ENCODE results near the gene ZBTB24.
"Not testable (repeated sequence)": the region's sequence is repeated elsewhere in the genome, so short reads cannot be mapped to it uniquely, and the experiment has no call there.

The ZBTB24 gene

DNA sequence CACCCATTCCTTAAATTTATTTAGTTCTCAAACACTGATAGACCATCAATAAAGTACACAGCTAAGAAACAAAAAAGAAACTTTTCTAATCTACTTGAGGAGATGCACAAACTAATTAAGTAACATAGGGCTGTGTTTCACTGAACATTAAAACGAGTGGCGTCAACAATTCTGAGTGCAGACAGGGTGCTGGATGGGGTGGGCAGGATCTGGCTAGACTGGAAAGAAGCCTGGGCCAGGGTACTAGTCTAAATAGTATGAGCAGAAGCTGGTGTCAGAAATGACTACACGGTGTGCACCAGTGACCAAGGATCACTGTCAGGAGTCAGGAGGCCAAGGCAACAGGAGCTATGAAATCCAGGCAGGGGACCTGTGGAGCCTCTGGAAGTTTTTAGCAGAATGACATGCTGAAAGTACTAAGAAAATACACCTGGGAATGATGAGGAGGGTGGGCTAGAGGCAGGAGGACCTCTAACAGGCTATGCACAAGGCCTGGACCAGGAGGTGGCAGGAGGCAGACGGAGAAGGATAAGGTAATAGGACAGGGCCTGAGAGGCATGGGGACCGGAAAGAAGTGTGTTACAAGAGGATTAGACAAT is 13.3 kb downstream of the ZBTB24 start:
- no peak for DNase-seq

DNA sequence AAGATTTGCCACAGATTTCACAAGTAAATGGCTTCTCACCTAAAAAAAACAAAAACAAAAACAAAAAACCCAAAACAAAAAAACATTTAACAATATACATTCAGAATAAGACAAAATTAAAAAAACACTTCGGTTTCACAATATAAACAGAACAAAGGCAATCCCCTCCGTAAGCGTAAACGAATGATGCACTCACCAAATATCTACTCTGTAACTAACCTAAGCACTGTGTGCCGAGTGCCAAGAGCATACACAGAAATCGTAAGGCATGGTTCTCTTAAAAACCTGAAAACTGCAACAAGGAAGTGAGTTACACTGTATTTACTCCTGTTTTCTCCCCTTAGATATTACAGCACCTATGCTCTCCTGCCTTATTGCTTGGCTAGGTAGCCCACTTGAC is 15.3 kb downstream of the ZBTB24 start:
- DNase-seq, result no peak

DNA sequence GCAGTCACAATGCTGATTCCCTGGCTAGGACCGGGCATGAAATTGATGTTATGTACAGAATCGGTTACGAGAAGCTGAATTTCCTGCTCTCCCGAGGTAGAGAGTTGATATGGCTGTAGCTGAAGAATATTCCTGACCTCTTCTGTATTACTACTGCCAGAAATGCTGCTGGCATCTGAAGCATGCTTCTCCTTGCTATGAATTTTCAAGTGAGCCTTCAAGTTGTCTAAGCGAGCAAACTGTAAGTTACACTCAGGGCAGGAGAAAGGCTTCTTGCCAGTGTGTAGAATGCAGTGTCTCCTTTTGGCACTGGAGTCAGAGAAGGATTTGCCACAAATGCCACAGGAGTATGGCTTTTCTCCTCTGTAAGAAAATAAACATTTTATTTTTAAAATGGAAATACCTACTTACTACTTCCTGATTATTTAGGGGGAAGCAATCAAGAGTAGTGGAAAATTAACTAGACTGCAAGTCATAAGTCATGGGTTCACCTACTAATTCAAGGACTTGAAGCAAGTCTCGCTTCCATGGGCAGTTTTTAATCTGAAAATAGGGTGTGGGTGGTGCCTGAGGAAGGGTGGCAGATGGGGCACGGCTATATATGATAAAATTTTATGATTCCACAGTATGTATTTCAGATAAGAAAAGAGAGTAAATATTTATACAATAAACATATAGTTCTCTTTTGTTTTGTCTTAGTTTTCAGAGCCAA is 16.7 kb downstream of the ZBTB24 start:
- DNase-seq, result no peak

DNA sequence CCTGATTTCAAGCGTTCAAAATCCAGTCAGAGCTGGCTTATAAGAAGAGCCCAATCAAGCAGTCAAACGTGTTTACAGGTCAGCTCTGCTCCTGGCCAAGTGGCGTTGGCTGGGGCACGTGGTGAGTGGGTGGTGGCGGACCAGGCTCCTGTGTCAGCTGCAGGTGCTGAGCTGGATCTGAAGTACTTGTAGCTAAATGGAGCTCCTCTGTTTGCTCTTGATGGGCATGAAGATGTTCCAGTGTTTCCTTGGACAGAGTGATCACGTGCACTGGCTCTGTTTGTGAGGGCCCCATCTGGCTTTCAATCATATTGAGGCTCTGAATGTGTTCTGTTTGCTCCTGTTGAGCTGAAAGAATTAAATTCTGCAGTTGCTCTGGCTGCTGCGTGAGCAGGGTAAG is 17.2 kb downstream of the ZBTB24 start:
- no peak for DNase-seq

DNA sequence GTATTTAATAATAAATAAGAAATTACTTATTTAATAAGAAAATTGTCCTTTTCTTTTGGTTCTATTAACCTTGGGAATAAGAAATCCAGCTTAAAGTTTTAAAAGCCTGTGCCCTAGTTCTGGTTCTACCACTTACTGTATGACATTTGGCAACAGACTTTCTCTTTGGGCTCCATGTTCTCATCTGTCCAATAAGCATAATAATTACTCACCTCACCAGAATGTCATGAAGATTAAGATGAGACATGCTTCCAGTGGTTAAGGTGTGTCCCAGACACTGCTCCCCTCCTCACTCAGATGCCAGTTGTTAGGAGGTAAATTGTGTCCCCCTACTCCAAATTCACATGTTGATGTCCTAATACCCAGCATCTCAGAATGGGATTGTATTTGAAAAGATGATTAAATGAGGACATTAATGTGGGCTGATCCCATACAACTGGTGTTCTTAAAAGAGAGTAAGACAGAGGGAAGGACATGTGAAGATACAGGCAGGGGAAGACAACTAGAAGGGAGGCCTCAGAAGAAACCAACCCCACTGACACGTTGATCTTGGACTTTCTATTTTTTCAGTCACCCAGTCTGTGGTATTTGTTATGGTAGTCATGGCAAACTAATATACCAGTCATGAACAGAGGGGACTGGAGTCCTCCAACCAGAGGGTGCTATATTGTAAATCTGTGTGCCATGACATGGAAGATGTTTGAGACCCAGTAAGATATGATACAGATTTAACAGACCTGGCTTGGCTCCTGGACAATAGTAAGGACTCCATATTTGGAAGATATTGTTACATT is 21.1 kb downstream of the ZBTB24 start:
- DNase-seq, result no peak

DNA sequence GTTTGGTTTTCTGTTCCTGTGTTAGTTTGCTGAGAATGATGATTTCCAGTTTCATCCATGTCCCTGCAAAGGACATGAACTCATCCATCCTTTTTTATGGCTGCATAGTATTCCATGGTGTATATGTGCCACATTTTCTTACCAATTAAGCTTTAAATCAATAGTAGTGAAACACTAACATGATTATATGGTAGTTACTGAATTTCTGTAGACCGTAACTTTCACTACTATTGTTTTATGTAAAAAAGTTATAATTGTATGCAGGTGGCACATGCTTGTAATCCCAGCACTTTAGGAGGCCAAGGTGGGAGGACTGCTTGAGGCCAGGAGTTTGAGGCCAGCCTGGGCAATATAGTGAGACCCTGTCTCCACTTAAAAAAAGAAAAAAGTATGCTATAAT is 21.8 kb downstream of the ZBTB24 start:
- DNase-seq, result not testable (repeated sequence)

DNA sequence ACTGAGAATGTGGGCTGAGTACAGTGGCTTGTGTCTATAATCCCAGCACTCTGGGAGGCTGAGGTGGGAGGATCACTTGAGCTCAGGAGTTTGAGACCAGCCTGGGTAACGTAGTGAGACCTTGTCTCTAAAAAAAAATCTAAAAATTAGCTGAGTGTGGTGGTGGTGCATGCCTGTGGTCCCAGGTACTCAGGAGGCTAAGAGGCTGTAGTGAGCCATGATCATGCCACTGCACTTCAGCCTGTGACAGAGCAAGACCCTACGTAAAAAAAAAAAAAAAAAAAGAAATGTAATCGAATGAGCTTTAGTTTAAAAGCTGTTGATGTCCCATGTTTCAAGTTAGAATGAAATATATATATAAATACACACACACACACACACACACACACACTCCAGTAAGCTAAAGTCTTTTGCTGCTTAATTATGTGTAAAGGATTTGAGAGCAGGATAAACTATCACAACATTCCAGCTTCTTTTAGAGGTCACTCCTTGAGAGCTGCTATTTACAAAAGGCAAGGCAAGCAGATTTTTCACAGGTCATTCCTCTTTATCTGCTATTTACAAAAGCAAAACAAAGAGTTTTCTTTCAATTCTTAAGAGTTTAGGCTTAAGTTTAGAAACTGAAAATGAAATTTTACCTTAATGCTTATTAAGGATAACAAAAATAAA is 22.7 kb downstream of the ZBTB24 start:
- no peak for DNase-seq

DNA sequence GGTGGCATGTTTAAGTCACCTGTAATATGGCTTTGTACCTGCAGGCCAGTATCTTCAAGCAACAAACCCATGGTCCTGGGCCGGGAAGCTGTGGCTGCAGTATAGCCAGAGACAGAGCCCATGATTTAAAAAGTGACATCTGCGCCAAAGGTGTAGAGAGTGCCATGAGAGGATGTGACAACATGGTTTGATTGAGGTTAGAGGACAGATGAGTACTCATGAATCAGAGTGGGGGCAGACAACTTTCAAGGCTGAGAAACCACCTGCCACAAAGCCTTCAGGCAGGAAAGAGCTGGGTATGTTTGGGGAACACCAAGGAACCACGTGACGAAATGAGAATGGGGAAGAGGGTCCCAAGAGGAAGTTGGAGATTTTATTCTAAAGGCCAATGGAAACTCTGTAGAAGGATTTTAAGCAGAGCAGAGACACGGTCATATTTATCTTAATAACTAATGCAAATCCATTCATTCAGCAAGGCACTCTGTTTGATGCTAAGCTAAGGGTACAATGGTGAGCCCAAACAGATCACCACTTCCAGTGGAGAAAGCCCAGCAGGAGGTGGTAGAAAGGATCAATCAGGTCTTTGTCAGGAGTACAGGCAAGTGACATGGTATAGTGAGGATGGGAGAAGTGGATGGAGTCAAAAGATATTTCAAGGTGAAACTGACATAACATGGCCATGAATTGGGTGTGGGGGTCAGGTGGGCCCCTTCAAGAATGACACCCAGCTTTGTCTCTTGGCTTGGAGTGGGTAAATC is 24.1 kb downstream of the ZBTB24 start:
- no peak for DNase-seq

DNA sequence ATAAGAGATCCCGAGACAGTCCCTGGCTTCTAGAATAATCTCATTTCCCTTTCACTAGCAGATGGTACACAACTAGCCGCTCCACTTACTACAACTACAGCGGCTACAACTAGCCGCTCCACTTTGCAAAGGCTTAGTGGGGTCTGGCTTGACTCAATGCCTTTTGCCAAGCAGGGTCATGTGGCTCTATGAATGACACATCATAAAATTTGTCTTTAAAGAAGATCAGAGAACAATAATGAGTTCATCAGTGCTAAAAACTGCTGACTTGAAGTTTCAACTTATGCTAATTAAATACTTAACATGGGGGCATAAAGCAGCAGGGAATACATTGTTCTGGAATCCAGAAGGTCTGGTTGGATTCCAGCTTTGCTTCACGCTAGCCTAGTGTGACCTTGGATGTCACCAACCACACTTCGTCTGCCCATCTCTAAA is 25.4 kb downstream of the ZBTB24 start:
- DNase-seq, result no peak

DNA sequence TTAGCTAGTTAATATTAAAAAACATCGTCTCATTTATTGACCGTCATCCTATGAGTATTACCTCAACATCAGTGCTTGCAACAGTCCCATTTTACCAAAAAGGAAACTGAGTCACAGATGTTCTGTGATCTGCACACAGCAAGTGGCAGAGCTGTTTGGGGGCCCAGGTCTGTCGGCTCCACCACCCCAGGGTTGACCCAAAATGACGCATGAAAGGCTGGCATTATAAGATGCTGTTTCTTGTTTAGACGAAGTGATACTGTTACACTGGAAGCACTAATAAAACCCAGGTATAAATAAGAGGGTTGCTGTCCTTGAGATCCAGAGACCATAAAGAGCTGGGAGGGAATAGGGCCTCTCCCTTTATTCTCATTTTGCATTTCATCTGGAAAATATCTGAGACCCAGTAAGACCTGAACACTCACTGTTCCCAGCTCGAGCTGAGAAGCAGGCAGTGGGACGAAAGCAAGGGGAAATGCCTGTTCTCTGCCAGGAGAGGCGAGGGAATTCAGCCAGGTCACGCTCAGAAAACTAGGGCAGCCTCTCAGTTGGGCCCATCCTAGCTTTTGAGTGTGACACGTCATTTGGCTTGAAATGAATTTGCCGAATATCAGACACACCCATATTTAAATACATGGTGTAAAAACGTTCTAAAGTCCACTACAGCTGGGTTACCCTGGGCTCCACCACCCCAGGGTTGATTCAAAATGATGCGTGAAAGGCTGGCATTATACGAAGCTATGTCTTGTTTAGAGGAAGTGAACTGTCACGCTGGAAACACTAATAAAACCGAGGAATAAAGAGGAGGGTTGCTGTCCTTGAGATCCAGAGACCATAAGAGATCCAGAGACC is 26.1 kb downstream of the ZBTB24 start:
- peak; percentile 35 for DNase-seq

DNA sequence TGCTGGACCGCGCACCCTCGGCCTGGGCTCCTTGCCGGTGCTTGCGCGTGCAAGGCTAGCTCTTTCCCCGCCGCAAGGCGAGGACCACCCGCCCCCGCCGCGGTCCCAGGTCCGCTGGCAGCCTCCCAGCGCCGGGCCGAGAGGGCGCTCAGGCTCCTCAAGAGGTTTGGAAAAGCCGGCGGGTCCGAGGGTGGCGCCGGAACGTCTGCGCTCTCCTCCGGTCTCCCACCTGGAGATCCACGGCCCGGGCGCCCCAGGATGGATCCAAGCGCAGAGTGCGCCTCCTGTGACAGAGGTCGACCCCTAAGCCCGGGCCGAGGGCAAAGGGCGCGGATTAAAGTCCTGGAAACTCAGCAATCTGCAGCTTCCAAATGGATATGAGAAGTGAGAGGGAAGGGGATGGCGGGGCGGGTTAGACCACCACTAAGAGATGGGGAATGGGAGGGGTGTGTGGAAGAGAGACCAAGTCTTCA is 26.9 kb downstream of the ZBTB24 start:
- DNase-seq, result no peak

DNA sequence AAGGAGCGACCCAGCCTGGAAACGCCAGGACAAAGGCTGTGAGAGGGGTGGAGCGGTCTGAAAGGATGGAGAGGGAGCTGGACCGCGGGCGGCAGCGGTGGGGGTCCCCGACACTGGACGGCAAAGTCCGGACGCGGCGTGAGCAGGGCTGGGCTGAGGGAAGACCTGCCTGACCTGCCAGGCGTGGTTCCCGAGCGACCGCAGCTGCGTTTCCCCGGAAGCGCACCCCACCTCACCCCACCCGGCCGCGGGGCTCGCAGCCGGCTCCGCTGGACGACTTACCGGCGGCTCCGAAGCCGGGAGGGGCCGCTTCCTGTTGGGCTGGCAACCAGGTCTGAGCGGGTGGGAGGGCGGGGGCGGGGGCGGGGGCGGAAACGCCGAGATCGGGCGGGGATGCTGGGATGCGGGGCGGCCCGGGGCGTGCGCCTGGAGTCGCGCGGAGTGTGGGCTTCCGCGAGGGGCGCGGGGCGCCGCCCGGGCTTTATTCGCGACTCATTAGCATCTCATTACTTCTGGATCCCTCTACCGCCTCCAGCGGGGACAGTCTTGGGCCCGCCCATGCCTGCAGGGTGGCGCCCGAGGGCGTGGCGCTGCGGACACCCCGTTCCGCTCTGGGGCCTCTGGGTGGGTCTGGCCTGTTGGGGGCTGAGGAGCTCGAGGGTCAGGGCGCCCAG is 27.4 kb downstream of the ZBTB24 start, which contains the start of gene MICAL1:
Gene MICAL1 (minus strand): TSS at position 336 of the 674 bp plus-strand sequence. CDS start 1,576 bp downstream, outside the sequence.
- DNase-seq, result peak; percentile 78

DNA sequence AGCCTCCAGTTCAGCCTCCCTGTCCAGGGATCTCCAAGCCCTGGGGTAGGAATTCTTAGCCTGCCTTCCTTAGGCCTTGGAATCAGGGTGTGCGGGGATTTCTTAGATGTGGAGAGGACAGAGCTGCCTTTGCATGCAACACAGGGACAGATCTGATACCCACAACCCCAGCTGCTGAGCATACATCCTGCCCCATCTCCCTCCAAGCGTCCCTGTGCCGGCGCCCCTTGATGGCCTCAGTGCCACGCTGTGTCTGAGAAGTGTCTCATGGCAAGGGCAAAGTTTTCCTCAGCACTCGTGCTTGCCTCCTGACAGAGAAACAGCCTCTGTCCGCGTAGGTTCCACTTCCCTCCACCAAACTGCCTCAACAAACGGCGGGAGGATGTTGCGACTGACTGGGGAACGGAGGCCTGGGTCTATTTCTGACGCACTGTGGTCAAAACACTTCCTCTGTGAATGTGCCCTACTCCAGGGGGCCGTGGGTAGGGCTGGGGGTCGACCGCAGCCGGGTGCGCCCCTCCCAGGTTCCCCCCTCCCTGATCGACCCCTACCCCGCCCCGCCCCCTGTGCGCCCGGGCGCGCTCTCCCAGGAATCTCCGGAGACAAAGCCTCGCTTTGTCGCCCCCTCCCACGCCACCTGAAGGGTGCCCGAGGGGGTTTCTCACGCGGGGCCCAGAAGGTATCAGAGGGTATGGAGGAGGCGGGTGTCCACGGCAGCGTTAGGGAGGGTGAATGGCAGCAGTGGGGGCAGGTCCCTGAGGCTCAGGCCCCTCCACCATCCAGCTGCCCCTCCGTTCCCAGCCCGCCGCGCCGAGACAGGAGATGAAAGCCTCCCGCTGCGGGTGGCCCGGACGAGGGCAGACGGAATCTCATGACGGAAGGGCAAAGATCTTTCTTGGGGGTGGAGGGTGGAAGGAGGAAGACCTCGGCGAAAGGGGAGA is 28.3 kb downstream of the ZBTB24 start:
- no peak for DNase-seq

DNA sequence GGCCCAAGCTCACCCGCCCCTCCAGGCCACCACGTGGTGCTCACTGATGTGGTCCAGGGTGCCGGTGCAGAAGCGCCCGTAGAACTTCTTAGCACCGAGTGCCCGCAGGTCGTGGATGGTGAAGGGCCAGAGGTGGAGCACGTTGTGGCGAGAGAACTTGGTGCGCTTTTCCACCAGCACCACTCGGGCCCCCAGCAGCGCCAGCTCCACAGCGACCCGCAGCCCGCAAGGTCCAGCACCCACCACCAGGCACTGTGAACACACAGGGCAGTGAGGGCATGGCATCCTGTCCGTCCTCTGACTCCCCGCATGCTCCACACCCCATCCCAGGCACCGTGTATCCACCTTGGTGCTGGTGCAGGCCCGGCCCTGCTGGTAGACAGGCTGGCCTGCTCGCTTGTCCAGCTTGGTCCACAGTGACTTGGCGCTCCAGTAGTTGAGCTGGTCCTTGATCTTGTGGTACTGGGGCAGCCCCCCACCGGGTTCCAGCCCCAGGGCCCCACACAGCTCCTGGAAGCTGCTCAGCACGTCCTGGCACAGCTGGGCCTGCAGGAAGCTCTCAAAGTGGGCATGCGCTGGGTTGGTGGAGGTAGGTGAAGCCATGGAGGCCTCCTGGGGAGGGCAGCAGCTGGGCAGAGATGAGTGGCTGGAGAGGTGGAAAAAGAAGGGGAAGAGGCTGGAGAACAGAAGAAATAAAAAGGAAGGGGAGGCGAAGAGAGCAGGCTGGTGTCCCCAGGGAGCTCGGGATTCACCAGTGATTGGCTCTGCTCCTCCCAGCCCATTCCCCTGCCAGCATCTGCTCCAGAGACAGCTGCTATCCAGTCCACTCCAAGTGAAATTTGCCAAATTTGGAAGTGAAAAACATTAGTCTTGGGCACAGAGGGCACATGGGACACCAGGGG is 29.2 kb downstream of the ZBTB24 start:
- DNase-seq, result peak; percentile 90

DNA sequence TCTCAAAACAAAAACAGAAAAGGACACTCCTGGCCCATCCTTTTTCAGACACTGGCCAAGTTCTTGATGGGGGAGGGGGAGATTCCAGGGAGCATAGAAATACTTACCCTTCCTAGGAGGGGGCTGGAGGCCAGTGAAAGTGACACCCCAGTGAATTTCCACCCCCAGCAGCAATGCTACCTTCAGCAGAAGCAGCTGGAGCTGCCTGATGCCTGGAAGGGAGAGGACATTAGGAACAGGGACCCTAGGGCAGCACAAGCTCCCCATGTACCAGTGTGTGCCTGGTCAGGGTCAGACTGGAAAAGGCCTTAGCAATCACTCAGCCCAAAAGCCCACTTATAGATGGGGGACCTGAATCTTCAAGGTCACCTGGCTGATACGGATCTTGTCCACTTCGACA is 29.9 kb downstream of the ZBTB24 start:
- no peak for DNase-seq

DNA sequence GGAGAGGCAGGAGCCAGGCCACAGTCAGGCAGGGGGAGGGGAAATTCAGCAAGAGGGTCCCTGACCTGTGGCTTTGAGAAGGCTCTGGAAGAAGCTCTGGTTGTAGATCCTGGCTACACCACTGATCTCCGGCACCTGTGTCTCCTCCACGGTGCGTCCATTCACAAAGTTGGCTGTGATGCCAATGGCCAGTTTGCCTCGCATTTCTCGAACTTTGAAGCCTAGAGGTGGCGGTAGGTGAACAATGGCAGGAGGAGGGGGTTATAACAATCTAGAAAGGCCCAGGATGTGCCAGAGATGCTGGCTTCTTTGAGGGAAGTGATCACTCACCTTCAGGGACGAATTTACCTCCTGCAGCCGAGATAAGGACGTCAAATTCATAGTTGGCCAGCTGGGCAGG is 30.8 kb downstream of the ZBTB24 start:
- no peak for DNase-seq

DNA sequence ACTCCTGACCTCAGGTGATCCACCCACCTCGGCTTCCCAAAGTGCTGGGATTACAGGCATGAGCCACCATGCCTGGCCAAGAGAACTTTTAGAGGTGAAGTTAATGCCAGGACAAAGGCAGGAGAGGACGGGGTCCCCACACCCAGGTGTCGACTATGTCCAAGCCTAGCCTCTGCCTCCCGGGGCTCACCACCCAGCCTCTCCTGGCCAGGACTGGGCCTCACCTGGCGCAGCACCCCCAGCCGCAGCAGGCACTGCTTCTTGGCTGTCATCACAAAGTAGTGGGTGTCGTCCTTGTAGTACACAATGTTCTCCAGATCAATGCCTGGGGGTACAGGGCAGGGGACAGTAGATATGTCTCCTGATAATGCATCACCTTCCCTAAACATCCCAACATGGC is 31.6 kb downstream of the ZBTB24 start:
- no peak for DNase-seq

DNA sequence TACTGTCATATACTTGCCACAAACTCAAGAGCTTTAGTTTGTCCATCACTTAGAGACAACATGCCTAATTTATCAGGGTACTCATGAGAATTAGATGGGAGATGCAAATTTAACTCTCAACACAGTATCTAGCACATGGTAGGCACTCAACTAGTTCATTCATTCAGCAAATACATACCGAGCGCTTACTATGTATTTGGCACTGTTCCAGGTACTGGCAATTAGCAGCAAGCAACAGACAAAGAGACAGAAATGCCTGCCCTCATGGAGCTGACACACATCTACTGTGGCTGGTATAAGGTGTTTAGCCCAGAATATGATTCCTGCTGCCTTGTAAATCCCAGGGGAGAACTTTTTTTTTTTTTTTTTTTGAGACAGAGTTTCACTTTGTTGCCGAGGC is 32.2 kb downstream of the ZBTB24 start:
- DNase-seq, result no peak
